Cortex of kidney (tissue), 1 donor: Measurements from ENCODE around the gene GALNT2.

Experiments
- DNase-seq: peaks from one replicate; lab custom pipeline; 2025; lab: John Stamatoyannopoulos, UW

GALNT2 gene

DNA sequence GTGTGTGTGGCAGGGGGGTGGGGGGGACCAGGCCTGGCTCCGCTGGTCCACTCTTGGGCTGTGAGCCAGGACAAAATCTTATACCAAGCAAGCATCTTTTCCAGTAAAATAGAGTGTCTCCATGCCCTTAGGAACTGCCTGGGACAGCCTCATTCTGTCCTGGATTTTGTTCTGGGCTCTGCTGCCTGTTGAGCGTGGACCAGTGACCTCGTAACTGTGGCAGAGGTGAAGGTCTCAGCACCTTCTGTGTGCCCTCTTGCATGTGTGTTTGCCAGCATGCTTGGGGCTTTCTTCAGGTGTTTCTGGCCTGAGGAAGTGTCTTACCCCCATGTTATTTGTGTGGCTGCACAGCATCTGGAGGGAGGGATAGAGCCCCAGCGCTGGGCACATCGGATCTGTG lies 45.7 kb downstream of the GALNT2 start:
- DNase-seq = no peak

DNA sequence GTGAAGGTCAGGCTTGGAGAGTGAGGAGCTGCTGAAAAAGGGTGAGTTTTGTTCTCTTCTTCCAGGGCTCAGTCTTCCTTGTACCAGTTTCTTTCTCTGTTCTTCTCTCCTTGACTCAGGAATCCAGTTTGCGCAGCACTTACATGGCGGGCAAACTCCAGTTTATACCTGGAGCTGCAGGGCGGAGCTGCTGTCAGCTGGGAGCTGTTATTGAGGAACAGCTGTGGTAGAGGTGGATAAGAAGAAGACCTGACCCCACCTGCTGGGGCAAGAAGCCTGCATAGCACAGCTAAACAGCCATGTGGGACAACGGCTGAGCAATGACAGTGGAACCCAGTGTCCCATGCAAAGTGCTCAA lies 46.2 kb downstream of the GALNT2 start:
- no peak for DNase-seq

DNA sequence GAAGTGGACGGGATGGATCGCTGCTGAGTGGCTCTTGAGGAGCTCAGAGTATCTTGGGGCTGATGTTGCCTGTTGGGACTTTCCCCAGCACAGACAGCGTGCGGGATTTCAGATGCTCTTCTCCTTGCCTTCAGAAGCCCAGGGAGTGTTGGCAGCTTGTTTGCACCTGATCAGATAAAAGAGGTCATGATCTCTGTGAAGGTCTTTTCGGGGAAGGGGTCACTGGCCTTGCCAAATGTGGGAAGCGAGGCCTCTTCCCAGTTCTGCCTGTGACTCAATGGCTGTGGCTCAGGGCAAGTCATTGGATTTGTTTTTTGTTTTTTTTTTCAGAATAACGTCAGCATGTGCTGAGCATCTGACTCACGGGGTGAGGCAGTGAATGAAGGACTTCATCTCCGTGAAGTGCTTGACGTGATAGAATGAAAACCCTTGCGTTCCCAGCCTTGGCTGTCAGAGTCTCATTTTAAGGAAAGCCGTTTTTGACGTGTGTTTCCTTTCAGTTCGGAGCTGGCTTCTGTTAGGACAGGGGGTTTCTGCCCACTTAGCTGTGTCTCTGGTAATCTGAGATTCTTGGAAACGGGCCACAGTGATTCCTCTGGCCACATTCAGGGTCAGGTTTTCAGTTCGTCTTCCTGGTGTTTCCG lies 46.7 kb downstream of the GALNT2 start:
- no peak for DNase-seq

DNA sequence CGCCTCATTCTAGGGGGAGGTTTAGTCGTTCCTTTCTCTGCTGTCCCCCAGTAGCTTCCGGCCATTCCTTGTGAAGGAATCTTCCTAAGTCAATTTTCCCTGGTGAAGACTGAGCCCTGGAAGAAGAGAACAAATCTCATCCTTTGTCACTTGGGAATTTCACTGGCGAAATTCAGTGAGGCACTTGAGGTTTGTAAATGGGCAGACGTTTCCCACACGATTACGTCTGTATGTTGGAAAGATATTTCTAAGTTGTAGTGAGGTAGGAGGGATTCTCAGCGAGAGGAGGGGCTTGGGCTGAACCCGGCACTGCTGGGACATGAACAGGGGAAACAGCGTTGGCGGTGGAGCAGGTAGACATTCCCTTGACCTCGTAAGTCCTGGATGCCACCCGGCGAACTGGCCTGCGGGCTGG lies 47.2 kb downstream of the GALNT2 start:
- no peak for DNase-seq

DNA sequence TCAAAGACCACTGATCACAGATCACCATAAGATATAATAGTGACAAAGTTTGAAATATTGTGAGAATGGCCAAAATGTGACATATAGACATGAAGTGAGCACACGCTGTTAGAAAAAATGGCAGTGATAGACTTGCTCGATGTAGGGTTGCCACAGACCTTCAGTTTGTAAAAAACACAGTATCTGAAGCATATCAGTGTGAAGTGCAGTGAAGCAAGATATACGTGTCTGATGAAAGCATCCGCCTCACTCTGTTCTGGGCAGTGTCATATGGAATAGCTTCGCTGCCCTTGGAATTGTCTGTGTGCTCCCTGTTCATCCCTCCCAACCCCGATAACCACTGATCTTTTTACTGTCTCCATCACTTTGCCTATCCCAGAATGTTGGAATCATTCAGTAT lies 50.7 kb downstream of the GALNT2 start:
- no peak for DNase-seq

DNA sequence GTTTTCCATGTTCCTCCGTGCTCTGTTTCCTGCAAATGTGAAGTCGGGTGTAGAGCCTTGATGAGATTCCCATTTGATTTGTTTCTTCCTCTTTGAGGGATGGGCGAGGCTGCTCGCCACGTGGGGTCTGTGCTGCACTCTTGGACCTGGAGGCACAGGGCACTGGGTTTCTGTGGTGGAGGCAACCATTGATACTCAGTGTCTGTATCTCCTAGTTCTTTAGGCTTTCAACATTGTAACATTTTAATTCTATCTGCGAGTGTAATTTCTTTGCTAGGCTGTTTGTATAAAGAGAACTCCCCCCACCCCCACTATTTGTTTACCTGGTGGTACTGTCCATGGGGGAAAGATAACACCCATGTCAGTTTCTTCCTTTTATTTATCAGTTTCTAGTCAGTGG lies 52.3 kb downstream of the GALNT2 start:
- DNase-seq = no peak

DNA sequence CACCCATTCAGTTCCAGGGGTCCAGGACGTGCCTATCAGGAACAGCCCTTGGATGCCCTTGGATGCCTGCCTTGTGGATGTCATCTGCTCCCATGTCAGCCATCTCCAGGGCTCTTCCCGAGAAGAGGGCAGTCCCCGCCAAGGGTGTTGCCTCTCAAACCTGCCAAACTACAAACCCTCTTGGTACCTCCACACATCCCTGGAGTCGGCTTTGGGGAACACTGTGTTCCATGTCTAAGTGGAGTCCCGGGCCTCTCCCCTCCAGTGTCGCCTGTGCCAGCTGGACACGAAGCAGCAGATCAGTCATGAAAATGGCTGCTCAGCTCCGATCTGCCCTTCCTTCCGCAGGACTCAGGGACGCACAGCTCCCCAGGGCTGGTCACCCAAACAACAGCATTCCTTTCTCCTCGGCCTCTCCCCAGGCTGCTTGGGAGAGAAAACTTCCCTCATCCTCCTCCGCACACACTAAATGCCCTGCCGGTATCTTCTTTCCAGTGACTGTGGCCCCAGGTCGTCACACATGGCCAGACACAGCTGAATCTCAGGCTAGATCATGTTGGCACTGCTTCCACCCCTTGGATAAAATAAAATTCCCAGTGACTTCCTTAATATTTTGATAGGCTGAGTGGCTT lies 53.4 kb downstream of the GALNT2 start:
- no peak for DNase-seq

DNA sequence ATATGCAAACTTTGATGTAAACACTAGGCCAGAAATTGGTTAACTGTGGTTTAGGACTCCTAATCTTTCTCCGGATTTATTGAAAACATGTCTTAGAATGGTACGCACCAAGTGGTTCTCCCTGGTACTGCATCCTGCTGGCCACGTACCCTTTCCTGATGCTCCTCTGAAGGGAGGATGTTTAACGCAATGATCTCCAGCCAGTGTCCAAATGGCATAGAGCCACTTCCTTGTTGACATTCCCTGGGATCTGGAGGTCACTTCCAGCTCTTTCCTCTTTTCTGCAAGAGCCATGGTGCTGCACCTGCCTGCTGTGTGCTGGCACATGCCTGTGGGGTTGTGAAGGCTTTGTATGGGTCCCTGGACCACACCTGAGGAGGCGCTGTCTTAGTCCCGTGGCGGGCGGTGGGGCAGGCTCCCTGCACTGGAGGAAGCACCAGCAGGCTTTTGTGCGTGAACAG lies 53.9 kb downstream of the GALNT2 start:
- DNase-seq = no peak

DNA sequence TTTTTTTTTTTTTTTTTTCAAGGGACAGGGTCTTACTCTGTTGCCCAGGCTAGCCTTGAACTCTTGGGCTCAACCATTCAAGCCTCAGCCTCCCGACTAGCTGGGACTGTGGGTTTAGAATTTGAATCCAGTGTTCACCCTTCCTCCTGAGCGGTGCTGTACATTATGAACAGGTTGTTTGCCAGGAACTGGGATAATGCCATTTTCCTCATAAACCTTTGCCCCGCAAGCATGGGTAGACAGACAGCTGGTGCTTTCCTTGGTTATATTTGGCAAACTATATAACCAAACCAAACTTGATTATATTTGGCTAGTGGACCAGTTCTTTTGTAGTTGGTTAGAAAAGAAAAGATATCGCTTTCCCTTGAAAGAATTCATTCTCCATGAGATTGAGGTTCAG lies 54.9 kb downstream of the GALNT2 start:
- DNase-seq = no peak

DNA sequence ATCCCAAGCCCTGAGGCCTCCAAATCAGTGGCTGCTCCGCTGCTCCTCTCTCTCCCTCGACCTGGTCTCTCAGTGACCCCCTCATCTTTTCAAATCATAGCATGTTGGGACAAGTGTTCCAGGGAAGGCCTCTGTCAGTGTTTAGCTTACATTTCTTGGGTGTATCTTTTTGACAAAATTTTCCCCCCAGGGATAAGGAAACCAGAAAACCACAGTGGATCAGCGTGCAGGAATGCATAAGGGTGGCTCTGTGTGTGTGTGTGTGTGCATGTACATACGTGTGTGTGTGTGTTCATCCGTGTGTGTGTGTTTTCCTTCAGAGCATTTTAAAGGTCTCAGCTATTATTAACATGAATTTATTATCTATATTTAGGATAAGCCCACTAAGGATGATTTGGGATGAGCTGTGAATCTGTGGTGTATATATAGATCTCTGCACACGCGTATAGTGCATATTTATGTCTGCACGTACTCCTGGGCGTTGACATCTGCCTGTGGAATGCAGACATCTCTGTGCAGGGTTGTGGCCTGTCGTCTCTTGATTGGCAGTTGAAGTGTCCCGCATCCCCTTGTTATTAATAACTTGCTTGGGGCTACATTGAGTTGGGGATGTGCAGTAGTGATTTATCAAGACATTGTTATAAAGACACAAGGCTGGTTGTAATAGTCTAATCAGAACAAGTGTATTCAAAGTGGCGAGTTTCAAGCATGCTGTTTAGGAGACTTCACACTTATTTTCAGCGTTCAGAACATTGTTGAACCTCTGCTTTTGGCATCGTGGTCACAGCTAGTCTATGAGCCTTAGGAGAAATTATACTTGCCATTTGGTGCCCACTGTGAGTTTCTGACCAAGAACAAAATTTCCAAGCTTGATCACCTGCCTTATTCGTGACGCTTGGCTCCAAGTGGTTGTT lies 55.6 kb downstream of the GALNT2 start:
- no peak for DNase-seq

DNA sequence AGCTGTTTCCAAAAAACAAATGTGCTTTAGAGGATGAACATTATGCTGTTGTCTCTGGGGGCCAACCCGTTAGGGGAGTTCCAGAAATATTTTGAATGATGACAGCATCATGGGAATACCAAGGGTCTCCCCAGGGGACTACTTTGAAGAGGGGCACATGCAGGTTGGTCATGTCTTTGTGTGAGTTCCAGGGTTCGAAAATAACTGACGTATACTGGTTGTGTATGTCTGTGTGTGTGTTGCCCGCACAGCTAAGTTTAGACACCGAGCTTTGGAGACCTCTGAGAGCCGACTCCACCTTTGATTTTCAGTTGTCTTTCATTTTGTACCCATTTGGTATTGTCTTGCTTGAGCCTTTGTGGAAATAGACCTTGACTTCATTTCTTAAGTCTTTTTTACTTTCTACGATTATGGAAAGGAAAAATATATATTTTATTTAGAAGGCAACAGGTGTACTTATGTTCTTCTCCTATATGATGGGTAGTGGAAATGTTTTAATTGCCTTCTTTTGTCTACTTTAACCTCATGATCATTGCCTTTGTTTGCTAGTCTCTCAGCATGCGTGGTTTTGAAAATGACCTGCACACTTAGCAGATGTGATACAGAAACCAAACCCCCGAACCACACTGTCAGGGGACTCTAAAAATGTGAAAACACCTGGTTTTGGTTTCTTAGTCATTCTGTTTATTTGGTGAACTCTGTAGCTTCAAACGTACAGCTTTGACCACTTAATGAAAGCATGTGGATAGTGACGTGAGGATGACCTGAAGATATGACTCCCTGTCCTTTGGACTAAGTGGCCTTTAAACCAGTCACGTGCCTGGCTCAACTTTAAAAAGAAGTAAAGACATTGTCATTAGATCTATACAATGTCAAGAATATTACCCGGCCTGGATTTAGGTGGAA lies 56.5 kb downstream of the GALNT2 start:
- no peak for DNase-seq

DNA sequence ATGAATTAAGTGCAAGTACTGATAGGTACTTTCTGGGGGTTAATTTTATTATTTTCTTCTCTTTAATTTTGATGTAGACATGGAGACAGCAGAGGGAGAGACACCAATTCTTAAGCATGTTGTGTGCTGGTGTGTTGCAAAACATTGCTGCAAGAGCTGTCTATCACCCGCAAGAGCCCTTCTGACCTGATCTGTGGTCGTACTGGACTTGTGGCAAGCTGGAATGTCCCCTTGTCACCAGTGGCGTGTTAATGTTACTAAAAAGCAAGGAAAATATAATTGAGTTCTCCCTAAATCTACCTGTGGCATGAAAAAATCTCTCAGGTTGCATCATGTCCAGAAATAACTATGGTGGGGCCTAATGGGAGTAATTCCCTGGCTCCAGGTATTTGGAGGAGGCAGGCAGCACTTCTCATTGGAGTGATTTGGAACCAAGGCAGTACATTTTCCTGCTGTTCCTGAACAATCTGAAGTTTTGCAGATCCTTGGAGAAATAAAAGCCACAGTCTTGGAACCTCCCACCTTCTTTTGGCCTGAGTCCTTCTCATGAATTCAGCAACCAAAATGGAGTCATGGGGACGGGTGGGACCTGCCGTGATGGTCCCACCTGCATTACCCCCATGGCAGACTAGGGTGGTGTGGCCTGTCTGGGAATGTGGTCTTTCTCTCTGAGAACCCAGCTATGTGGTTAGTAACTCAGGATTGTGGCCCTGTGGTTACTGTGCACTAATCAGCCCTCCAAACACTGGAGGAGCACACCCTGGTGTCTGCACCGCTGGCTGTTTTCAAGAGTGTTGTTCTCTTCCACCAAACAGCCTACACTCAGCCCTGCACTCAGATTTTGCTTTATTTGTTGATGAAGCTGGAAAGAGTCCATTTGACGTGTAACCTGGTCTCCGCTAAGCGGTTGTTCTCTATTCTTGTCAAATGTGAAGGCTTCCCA lies 57.4 kb downstream of the GALNT2 start:
- DNase-seq = no peak

DNA sequence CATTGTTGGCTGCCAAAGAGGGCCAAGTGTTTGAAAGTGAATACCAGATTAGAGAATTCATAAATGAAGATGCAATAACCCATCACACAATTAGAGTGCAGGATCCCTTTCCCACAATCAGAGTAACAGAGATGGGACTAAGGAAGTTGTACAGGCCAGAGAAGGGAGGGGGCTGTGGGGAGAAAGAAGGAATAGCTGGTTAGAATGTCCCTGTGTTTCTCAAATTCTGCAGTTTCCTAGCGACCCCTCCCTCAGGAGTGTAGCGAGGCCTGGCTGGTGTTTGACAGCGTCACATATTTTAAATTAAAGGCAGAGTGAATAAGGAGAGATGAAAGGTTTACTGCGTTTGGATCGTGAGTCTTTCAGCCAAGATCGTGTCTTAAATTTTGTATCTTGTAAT lies 58.1 kb downstream of the GALNT2 start:
- no peak for DNase-seq

DNA sequence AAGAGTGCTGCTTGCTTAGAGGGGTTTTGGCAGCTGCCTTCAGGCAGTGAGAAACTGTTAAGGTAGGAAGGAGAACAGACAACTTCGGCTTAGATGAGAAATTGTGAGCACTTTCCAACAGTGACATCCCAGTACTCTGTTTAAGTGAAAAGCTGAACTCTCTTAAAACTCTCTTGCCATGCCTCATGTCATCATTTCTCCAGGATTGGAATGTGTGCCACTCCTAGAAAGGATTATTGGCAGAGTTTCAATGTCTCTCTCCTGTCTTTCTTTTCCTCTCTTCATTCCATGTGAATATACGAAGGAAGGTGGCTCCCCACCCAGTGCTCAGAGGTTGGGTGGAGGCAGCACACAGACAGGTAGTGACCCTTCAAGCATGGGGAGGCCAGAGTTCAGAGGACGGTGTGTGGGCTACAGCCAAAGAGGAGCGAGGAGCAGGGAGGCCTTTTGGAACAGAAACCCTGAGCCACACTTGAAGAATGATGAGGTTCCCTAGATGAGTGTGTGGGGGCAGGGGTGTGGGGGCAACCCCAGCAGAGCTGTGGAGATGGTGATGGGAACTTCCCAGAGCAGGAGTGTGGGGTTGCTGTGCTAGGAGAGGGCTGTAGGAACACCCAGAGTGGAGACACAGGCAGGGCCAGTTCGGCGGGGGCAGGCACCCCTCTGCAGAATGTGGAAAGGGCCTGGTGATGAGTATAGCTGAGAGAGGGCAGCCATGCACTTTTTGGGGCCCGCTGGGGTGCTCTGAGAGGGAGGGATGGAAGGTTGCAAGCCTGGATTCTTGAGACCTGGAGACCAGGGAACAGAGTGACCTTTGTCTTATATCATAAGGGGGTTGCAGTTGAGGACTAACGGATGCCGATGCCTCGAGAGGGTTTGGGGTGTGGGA lies 58.8 kb downstream of the GALNT2 start:
- no peak for DNase-seq

DNA sequence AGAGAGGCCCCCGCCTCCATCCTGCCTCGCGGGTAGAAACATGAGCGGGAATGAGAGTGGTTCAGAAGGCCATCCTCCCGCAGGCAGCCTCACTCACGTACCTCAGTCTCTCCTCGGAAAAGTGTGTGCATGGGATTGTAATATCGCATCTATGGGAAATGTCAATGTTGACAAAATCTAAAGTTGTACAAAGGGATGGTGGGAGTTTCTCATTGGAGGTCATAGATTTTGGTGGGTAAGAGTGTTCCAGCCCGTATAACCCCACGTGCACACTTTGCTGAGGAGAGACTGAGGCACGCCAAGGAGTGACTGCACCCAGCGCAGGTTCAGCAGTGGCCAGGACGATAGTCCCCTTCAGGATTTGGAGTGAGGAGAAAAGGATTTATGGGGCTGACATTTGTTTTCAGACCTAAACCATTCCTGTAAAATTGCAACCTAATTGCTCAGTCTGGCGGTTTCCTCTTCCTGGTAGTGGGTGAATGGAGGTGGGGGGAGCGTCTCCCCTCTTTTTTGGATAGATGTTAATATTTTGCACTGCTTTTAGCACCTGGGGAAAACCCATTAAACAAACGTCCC lies 59.6 kb downstream of the GALNT2 start:
- DNase-seq = no peak

DNA sequence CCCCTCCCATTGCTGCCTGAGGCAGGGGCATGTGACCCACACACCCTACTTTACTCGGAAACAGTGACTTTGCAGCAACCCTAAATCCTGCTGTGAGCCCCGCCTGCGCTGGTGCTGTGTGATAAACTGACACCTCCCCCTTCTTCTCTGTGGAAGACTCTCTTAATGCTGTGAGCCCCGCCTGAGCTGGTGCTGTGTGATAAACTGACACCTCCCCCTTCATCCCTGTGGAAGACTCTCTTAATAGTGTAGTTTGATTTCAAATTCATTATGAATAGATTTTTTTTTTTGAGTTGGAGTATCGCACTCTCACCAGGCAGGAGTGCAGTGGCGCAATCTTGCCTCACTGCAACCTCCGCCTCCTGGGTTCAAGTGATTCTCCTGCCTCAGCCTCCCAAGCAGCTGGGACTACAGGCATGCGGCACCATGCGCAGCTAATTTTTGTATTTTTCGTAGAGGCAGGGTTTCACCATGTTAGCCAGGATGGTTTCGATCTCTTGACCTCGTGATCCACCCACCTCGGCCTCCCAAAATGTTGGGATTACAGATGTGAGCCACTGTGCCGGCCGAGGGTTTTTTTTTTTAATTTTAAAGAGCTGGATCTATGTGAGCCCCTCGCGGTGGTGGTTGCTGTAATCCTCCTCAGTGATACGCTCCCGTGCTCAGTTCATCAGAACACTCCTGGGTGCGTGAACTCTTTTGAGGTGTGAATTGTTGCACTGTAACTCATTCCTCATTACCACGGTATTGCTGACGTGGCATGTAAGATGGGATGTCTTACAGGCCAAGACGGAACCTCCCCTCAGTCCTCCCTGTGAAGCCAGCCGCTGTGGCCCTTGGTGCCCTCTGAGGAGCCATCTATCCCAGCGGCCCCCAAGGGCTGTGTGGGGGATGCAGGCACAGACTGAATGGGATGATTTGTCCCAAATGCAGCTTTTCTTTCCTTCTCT lies 60.3 kb downstream of the GALNT2 start:
- DNase-seq = no peak

DNA sequence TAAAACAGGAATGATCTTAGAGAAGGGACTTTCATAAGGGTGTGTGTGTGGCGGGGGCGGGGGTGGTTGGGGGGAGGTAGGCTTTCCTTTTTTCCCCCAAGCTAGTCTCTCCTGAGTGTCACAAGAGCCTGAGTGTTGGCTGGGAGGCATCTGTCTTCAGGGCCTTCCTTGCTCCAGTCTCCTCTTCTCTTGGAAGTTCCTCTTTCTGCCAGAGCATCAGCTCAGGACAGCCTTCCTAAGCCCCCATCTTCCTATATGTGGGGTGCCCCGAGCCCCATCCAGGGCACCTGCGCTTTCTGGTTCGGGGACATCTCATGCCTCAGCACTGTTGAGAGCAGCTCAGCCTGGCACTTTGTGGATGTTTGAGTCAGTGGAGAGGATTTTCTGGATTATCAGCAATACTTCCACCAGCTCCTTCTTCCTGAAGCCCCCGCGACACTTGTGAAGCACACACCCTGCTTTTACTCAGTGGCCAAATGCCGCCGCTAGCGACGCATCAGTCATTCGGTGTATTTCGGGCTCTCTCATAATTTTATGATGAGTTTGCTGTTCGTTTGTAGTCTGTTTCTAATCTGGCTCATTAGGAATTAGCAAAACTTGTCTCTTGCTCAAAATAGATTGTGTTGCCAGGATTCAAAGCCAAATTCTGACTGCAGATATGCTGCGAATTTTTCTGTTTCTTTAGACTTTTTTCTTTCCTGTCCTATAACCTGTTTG lies 61.7 kb downstream of the GALNT2 start:
- DNase-seq = no peak

DNA sequence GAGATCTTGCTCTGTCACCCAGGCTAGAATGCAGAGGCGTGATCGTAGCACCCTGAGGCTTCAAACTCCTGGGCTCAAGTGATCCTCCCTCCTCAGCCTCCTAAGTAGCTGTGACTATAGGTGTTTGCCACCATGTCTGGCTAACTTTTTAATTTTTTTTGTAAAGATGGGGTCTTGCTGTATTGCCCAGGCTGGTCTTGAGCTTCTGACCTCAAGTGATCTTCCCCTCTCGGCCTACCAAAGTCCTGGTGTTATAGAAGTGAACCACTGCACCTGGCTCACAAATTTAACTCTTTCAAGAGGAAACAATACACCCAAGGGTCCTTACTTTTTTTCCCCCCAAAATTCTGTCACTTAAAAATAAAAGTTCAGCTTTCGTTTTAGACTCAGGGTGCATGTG lies 62.3 kb downstream of the GALNT2 start:
- no peak for DNase-seq
